ENCODE measurements around the gene TOP2B. TPM values are rescaled to one million over a fixed set of nuclear protein-coding genes. Genes with fewer than 3 reads are reported as not detected.

TOP2B gene
- total RNA-seq, 1 experiment from 2014 or later, result 181 TPM

GRCh38 chr3:25589104-25589782 lies 75.5 kb downstream of the TOP2B start:
- no peak overlapping the region for H4K8ac ChIP-seq (replicated peaks; ENCODE audit: insufficient read length, low read depth, low read length)
- no peak overlapping the region for H2BK12ac ChIP-seq (ENCODE audit: insufficient read length, low read depth, low read length)
- no peak for TF ChIP-seq CTCF (conservative IDR thresholded peaks at IDR 0.05)
- no peak overlapping the region for H3K14ac ChIP-seq (ENCODE audit: insufficient read depth, low read length)
- H3K23me2 ChIP-seq (ENCODE audit: insufficient read length, low read depth, low read length, poor library complexity, severe bottlenecking), result no peaks in the 10 kb centered on the region
- WGBS (ENCODE audit: extremely low coverage, insufficient read length, low lambda C conversion rate), result no CpG with 5 or more reads among the region's 4 CpGs
- H3K36me3 Mint-ChIP-seq (ENCODE audit: insufficient read depth in 1 of 3, low read depth in 3 of 3), result no peaks in the 10 kb centered on the region
- H4K91ac ChIP-seq (ENCODE audit: insufficient read length, low read depth, low read length), result no peak overlapping the region
- H3K9ac ChIP-seq (ENCODE audit: extremely low read depth, insufficient read length, low read length), result no peak overlapping the region
- H3K9me3 ChIP-seq (ENCODE audit: control insufficient read depth, low read depth, low read length), result no peaks in the 10 kb centered on the region
- H4K20me1 ChIP-seq (ENCODE audit: control insufficient read depth, insufficient read depth, insufficient read length), result no peaks in the 10 kb centered on the region
- H3K4me1 ChIP-seq (ENCODE audit: insufficient read depth, low read length), result no peaks in the 10 kb centered on the region
- no peak overlapping the region for H2BK5ac ChIP-seq (ENCODE audit: insufficient read length, low read length)
- peaks cover 13 to 14% of the 10 kb centered on the region in 2 experiments for H3K4me1 Mint-ChIP-seq
- H3K56ac ChIP-seq (ENCODE audit: insufficient read length, low read depth, low read length), result no peak overlapping the region
- no peak overlapping the region for H3K4me2 ChIP-seq (ENCODE audit: insufficient read depth, insufficient read length, low read length)
- H3K27ac ChIP-seq (ENCODE audit: insufficient read length, low read depth, low read length), result no peak overlapping the region
- H3K79me1 ChIP-seq (ENCODE audit: insufficient read depth, low read depth, low read length, poor library complexity, severe bottlenecking), result no peaks in the 10 kb centered on the region
- no peaks in the 10 kb centered on the region for H3K9me3 Mint-ChIP-seq
- H3T11ph ChIP-seq (ENCODE audit: low read length), result no peak overlapping the region
- H3K4me3 Mint-ChIP-seq, result no peak overlapping the region
- peak overlapping the region in 1 of 3 experiments; percentile 85; a peak in 1 of 7 replicates for H3K27ac Mint-ChIP-seq
- no peak for DNase-seq
- H3K23ac ChIP-seq (ENCODE audit: insufficient read length, low read depth, low read length), result no peak overlapping the region
- H2BK20ac ChIP-seq (ENCODE audit: low read depth, low read length, poor library complexity, severe bottlenecking), result no peak overlapping the region
- no peak overlapping the region for H2BK120ac ChIP-seq (ENCODE audit: low read depth, low read length, poor library complexity, severe bottlenecking)
- H3K27me3 ChIP-seq (ENCODE audit: insufficient read depth, low read length), result no peaks in the 10 kb centered on the region
- H2AK5ac ChIP-seq (ENCODE audit: insufficient read length, low read length), result no peak overlapping the region
- no peaks in the 10 kb centered on the region for H3K79me2 ChIP-seq (ENCODE audit: insufficient read depth, low read length)
- no peak overlapping the region for H2AFZ ChIP-seq (ENCODE audit: low read length)
- no peak overlapping the region for H3K18ac ChIP-seq (ENCODE audit: insufficient read length, low read depth, low read length)
- H2BK15ac ChIP-seq (ENCODE audit: low read depth, low read length), result no peak overlapping the region
- H4K5ac ChIP-seq (ENCODE audit: insufficient read length, low read depth, low read length), result no peak overlapping the region
- no peaks in the 10 kb centered on the region for H3K27me3 Mint-ChIP-seq (ENCODE audit: low read depth)
- no peak overlapping the region for H3K4ac ChIP-seq (ENCODE audit: low read depth, low read length)
